Endometrial microvascular endothelial cells (primary cell): ENCODE measurements around the gene FTH1. TPM values are rescaled to one million over a fixed set of nuclear protein-coding genes. Genes with fewer than 3 reads are reported as not detected.
"Not testable (repeated sequence)": the region's sequence is repeated elsewhere in the genome, so short reads cannot be mapped to it uniquely, and the experiment has no call there.

Source experiments
- in situ Hi-C: cut with HindIII; loops from 2 replicates; pipeline ENCODE4 v1.10.0; 2017; ENCODE audit warnings: low sequenced_read_pairs, low pct_unique_long_range_greater_than_20kb; ENCODE audit errors: inconsistent ontology term
- total RNA-seq: library from RNA; depleted of rRNA; stranded (reverse); fragments of >200 nt; gene quantifications from one replicate; pipeline ENCODE4 v1.2.3, GENCODE V29; 2015; ENCODE audit errors: inconsistent ontology term

FTH1 gene
- 774 TPM for total RNA-seq

GRCh38 chr11:61967116-61967923, at the start of gene FTH1:
TSS of gene FTH1 (minus strand) at chr11:61967634. CDS start at chr11:61967425, 209 bp downstream.
- in situ Hi-C loops = no loop called here

GRCh38 chr11:62015615-62016014, 48.2 kb upstream of the FTH1 start:
- in situ Hi-C loops = no loop called here

- in situ Hi-C loops = no loop called here
Measured at GRCh38 chr11:62013537-62014476, 46.4 kb upstream of the FTH1 start.

GRCh38 chr11:62012832-62013461, 45.5 kb upstream of the FTH1 start:
- in situ Hi-C loops = no loop called here

GRCh38 chr11:62012451-62012831, 45.0 kb upstream of the FTH1 start:
- in situ Hi-C loops = no loop called here

- in situ Hi-C loops = no loop called here
Measured at GRCh38 chr11:62011881-62012280, 44.4 kb upstream of the FTH1 start.

GRCh38 chr11:62010935-62011528, 43.6 kb upstream of the FTH1 start:
- in situ Hi-C loops = no loop called here

- in situ Hi-C loops = no loop called here
Measured at GRCh38 chr11:62008193-62008592, 40.8 kb upstream of the FTH1 start.

- in situ Hi-C loops = no loop called here
Measured at GRCh38 chr11:62004473-62004872, 37.0 kb upstream of the FTH1 start.

GRCh38 chr11:62002283-62002682, 34.8 kb upstream of the FTH1 start:
- in situ Hi-C loops = not testable (repeated sequence)

GRCh38 chr11:62001450-62002191, 34.2 kb upstream of the FTH1 start:
- in situ Hi-C loops = no loop called here

GRCh38 chr11:62000539-62001446, 33.4 kb upstream of the FTH1 start:
- in situ Hi-C loops = no loop called here

GRCh38 chr11:61999141-61999975, 31.9 kb upstream of the FTH1 start:
- in situ Hi-C loops = no loop called here

GRCh38 chr11:61996933-61997332, 29.5 kb upstream of the FTH1 start:
- in situ Hi-C loops = no loop called here

- in situ Hi-C loops = no loop called here
Measured at GRCh38 chr11:61994981-61995380, 27.5 kb upstream of the FTH1 start.

- in situ Hi-C loops = no loop called here
Measured at GRCh38 chr11:61985869-61986268, 18.4 kb upstream of the FTH1 start.

GRCh38 chr11:61983419-61983818, 16.0 kb upstream of the FTH1 start:
- in situ Hi-C loops = no loop called here
